ENCODE results near the gene SASH1.

Gene SASH1

GRCh38 chr6:148342350-148343046 is at the start of gene SASH1:
Gene SASH1 (plus strand): TSS chr6:148342838. CDS start chr6:148343068, 230 bp downstream.
- DNase-seq (ENCODE audit: low spot score), result no peak

GRCh38 chr6:148293181-148293995 is 49.2 kb upstream of the SASH1 start:
- no peak for DNase-seq (ENCODE audit: low spot score)

GRCh38 chr6:148294059-148294458 is 48.6 kb upstream of the SASH1 start:
- DNase-seq (ENCODE audit: low spot score), result no peak

- no peak for DNase-seq (ENCODE audit: low spot score)
Observed at GRCh38 chr6:148295261-148295887, 47.3 kb upstream of the SASH1 start.

GRCh38 chr6:148296771-148297170 is 45.9 kb upstream of the SASH1 start:
- no peak for DNase-seq (ENCODE audit: low spot score)

- DNase-seq (ENCODE audit: low spot score), result no peak
Observed at GRCh38 chr6:148298683-148299082, 44.0 kb upstream of the SASH1 start.

- no peak for DNase-seq (ENCODE audit: low spot score)
Observed at GRCh38 chr6:148303616-148304015, 39.0 kb upstream of the SASH1 start.

GRCh38 chr6:148304976-148305375 is 37.7 kb upstream of the SASH1 start:
- no peak for DNase-seq (ENCODE audit: low spot score)

- no peak for DNase-seq (ENCODE audit: low spot score)
Observed at GRCh38 chr6:148306286-148306685, 36.4 kb upstream of the SASH1 start.

GRCh38 chr6:148307405-148307804 is 35.2 kb upstream of the SASH1 start:
- DNase-seq (ENCODE audit: low spot score), result no peak

GRCh38 chr6:148309301-148309700 is 33.3 kb upstream of the SASH1 start:
- DNase-seq (ENCODE audit: low spot score), result no peak

GRCh38 chr6:148311966-148312669 is 30.5 kb upstream of the SASH1 start:
- DNase-seq (ENCODE audit: low spot score), result no peak

- DNase-seq (ENCODE audit: low spot score), result no peak
Observed at GRCh38 chr6:148313488-148313887, 29.1 kb upstream of the SASH1 start.

GRCh38 chr6:148316308-148316707 is 26.3 kb upstream of the SASH1 start:
- DNase-seq (ENCODE audit: low spot score), result no peak

- DNase-seq (ENCODE audit: low spot score), result no peak
Observed at GRCh38 chr6:148317051-148317450, 25.6 kb upstream of the SASH1 start.

GRCh38 chr6:148317739-148318138 is 24.9 kb upstream of the SASH1 start:
- DNase-seq (ENCODE audit: low spot score), result no peak

- DNase-seq (ENCODE audit: low spot score), result no peak
Observed at GRCh38 chr6:148322704-148323103, 19.9 kb upstream of the SASH1 start.

- no peak for DNase-seq (ENCODE audit: low spot score)
Observed at GRCh38 chr6:148323344-148323743, 19.3 kb upstream of the SASH1 start.

- DNase-seq (ENCODE audit: low spot score), result no peak
Observed at GRCh38 chr6:148324297-148324985, 18.2 kb upstream of the SASH1 start.

GRCh38 chr6:148325316-148326068 is 17.1 kb upstream of the SASH1 start:
- DNase-seq (ENCODE audit: low spot score), result no peak
